ENCODE data around the gene SCN4A.
"Not testable (repeated sequence)": the region's sequence is repeated elsewhere in the genome, so short reads cannot be mapped to it uniquely, and the experiment has no call there.

SCN4A gene

GRCh38 chr17:63892316-63893037 lies 80.2 kb downstream of the SCN4A start:
- not testable (repeated sequence) for H3K36me3 ChIP-seq (ENCODE audit: low read depth); H3K4me3 ChIP-seq (ENCODE audit: severe bottlenecking); H3K27me3 ChIP-seq (ENCODE audit: insufficient read depth, poor library complexity, severe bottlenecking); H3K9me3 ChIP-seq (ENCODE audit: severe bottlenecking); DNase-seq (ENCODE audit: low spot score); H3K4me1 ChIP-seq (ENCODE audit: insufficient read depth, poor library complexity, severe bottlenecking); ATAC-seq (ENCODE audit: low read depth); H3K27ac ChIP-seq (ENCODE audit: poor library complexity, severe bottlenecking)

DNA sequence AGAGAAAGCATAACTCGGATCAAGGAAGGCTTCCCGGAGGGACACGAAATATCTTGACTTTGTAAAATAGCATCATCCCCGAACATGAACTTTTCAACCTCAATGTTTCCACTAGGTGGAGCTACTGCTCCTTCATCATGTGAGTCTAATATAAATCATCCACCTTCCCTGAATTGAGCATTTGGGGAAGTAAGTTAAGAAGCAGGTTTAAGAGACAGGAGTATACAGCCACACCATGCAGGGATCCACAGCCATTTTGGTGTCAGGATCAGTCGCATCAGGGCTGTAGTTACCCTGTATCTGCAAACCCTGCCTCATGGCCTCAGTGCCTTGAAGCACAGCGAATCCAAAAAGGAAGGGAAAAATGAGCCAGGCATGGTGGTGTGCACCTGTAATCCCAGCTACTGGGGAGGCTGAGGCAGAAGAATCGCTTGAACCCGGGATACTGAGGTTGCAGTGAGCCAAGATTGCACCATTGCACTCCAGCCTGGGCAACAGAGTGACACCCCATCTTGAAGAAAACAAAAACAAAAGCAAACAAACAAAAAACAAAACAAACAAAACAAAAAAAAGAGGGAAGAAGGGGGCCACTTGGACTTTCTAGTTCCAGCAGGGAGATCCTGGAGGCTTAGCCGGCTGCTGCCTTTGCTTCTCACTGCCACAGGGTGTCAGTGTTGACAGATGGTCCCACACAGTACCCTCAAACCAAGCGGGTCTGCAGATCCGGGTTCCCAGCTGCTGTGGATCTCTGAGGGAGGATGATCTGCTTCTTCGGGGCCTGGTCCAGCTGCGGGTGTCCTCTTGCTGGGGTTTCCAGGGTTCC lies 83.5 kb downstream of the SCN4A start:
- not testable (repeated sequence) for H3K4me3 ChIP-seq (ENCODE audit: severe bottlenecking); H3K27me3 ChIP-seq (ENCODE audit: insufficient read depth, poor library complexity, severe bottlenecking); H3K9me3 ChIP-seq (ENCODE audit: severe bottlenecking); DNase-seq (ENCODE audit: low spot score); H3K4me1 ChIP-seq (ENCODE audit: insufficient read depth, poor library complexity, severe bottlenecking); H3K27ac ChIP-seq (ENCODE audit: poor library complexity, severe bottlenecking); H3K36me3 ChIP-seq (ENCODE audit: low read depth)
- ATAC-seq (ENCODE audit: low read depth), result peak; percentile 69; the same call in 2 of the 3 replicates
- TF ChIP-seq, protein P1, sequence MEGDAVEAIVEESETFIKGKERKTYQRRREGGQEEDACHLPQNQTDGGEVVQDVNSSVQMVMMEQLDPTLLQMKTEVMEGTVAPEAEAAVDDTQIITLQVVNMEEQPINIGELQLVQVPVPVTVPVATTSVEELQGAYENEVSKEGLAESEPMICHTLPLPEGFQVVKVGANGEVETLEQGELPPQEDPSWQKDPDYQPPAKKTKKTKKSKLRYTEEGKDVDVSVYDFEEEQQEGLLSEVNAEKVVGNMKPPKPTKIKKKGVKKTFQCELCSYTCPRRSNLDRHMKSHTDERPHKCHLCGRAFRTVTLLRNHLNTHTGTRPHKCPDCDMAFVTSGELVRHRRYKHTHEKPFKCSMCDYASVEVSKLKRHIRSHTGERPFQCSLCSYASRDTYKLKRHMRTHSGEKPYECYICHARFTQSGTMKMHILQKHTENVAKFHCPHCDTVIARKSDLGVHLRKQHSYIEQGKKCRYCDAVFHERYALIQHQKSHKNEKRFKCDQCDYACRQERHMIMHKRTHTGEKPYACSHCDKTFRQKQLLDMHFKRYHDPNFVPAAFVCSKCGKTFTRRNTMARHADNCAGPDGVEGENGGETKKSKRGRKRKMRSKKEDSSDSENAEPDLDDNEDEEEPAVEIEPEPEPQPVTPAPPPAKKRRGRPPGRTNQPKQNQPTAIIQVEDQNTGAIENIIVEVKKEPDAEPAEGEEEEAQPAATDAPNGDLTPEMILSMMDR (IDR thresholded peaks at IDR 0.05; ENCODE audit: poor library complexity, severe bottlenecking), result peak; percentile 65

Measured in RWPE2 (cell line).